SU-DHL-6 (cell line): Measurements from ENCODE around the gene KICS2.
A peak's percentile ranks its signal among the peaks of the same experiment; 100 is the strongest.

Experiments
- H2AFZ ChIP-seq: fragments of 200-600 bp; sonication (generic); 2 replicates; pipeline ENCODE4 v1.6.1; 2014; ENCODE audit warnings: low read depth, mild to moderate bottlenecking, moderate library complexity, mixed read lengths, antibody characterized with exemption, low read length; ENCODE audit not compliant: severe bottlenecking
- H3F3A ChIP-seq: fragments of 200-600 bp; shearing (Covaris generic); 2 replicates; pipeline ENCODE4 v1.6.0; 2016; ENCODE audit warnings: antibody characterized with exemption, mild to moderate bottlenecking; ENCODE audit not compliant: insufficient read depth
- H3K27ac ChIP-seq: fragments of 200-600 bp; sonication (generic); 2 replicates; pipeline ENCODE4 v1.5.1; 2016; ENCODE audit warnings: low read depth, mild to moderate bottlenecking, low read length, moderate library complexity, mixed read lengths
- H3K27me3 ChIP-seq: fragments of 200-600 bp; sonication (generic), shearing (Covaris generic); 2 replicates; pipeline ENCODE4 v1.6.0; 2014; ENCODE audit warnings: mild to moderate bottlenecking, low read length
- H3K36me3 ChIP-seq: fragments of 200-600 bp; sonication (generic); 2 replicates; pipeline ENCODE4 v1.6.1; 2014; ENCODE audit warnings: mild to moderate bottlenecking, low read length, mixed read lengths
- H3K4me2 ChIP-seq: fragments of 300-600, 200-600 bp; shearing (Covaris generic), sonication (generic); 2 replicates; pipeline ENCODE4 v1.6.0; 2014; ENCODE audit warnings: low read length, low read depth, mild to moderate bottlenecking; ENCODE audit not compliant: poor library complexity, severe bottlenecking
- H3K4me3 ChIP-seq: fragments of 200-600 bp; sonication (generic); 2 replicates; pipeline ENCODE4 v1.5.1; 2014; ENCODE audit warnings: antibody characterized with exemption, low read length, mild to moderate bottlenecking, mixed read lengths; ENCODE audit not compliant: insufficient read depth, poor library complexity, severe bottlenecking
- H3K79me2 ChIP-seq: fragments of 200-600 bp; sonication (generic); 2 replicates; pipeline ENCODE4 v1.6.1; 2014; ENCODE audit warnings: mild to moderate bottlenecking, low read length, moderate library complexity; ENCODE audit not compliant: insufficient read depth
- H3K9ac ChIP-seq: fragments of 200-600 bp; sonication (generic); 2 replicates; pipeline ENCODE4 v1.7.0; 2014; ENCODE audit warnings: mild to moderate bottlenecking, low read length
- H3K9me2 ChIP-seq: fragments of 200-600 bp; sonication (generic); replicated peaks from 2 replicates; pipeline ENCODE4 v1.6.1; 2014; ENCODE audit warnings: low read length; ENCODE audit not compliant: insufficient read depth
- H3K9me3 ChIP-seq: fragments of 200-600 bp; sonication (generic); 2 replicates; pipeline ENCODE4 v1.6.1; 2014; ENCODE audit warnings: low read length, mixed read lengths; ENCODE audit not compliant: insufficient read depth
- H4K20me1 ChIP-seq: fragments of 200-600 bp; sonication (generic); 2 replicates; pipeline ENCODE4 v1.6.1; 2014; ENCODE audit warnings: low read depth, mild to moderate bottlenecking, antibody characterized with exemption, low read length, moderate library complexity, mixed read lengths
- CTCF ChIP-seq: fragments of 200-600 bp; sonication (generic); IDR thresholded peaks from one replicate; pipeline ENCODE4 v1.5.1; 2017; ENCODE audit warnings: antibody characterized with exemption, mild to moderate bottlenecking, low read length, moderate library complexity; ENCODE audit not compliant: insufficient read depth, poor library complexity, severe bottlenecking
- EZH2phosphoT487 ChIP-seq: fragments of 200-600 bp; sonication (generic), shearing (Covaris generic); conservative IDR thresholded peaks from 2 replicates; pipeline ENCODE4 v1.6.1; 2018; ENCODE audit warnings: mild to moderate bottlenecking, antibody characterized with exemption, low read length, moderate library complexity, mixed read lengths

Gene KICS2

GRCh38 chr12:64222009-64222765 lies at the start of gene KICS2:
TSS of gene KICS2 (minus strand) at chr12:64222296. CDS start at chr12:64222237, 59 bp downstream.
- H4K20me1 ChIP-seq: no peaks in the 10 kb centered on the region
- no peaks in the 10 kb centered on the region for H3K9me3 ChIP-seq
- peak within 1 kb of the TSS; percentile 86 for H3K4me2 ChIP-seq
- no peaks in the 10 kb centered on the region for H3K27me3 ChIP-seq
- H2AFZ ChIP-seq: peak within 1 kb of the TSS; percentile 80
- peak within 1 kb of the TSS; percentile 65 for H3K9ac ChIP-seq
- H3K27ac ChIP-seq: no peak within 1 kb of the TSS; the same call in 1 of the 2 replicates
- no peaks in the 10 kb centered on the region for H3K36me3 ChIP-seq
- peak within 1 kb of the TSS; percentile 79 for H3K4me3 ChIP-seq
- H3K79me2 ChIP-seq: peaks cover 16% of the 10 kb centered on the region; the same call in 1 of the 2 replicates
- no peaks in the 10 kb centered on the region for H3K9me2 ChIP-seq
- no peaks in the 10 kb centered on the region for H3F3A ChIP-seq
- TF ChIP-seq CTCF (no peak), EZH2phosphoT487 (no peak)

- H4K20me1 ChIP-seq: no peaks in the 10 kb centered on the region
- no peak overlapping the region for H3K4me3 ChIP-seq
- no peaks in the 10 kb centered on the region for H3K27me3 ChIP-seq
- TF ChIP-seq EZH2phosphoT487: no peak
- no peak for TF ChIP-seq CTCF
- H2AFZ ChIP-seq: no peak overlapping the region
- no peak overlapping the region for H3K27ac ChIP-seq
- no peak overlapping the region for H3K9ac ChIP-seq
- H3K9me3 ChIP-seq: no peaks in the 10 kb centered on the region
- no peaks in the 10 kb centered on the region for H3K36me3 ChIP-seq
- no peaks in the 10 kb centered on the region for H3K9me2 ChIP-seq
- no peaks in the 10 kb centered on the region for H3K79me2 ChIP-seq
- H3F3A ChIP-seq: no peaks in the 10 kb centered on the region
- H3K4me2 ChIP-seq: no peak overlapping the region
These were observed 48.3 kb upstream of the KICS2 start for GRCh38 chr12:64270411-64270810.

GRCh38 chr12:64269161-64269560 lies 47.1 kb upstream of the KICS2 start:
- Histone ChIP-seq H3K4me2 (no peak overlapping the region), H3K9me3 (no peaks in the 10 kb centered on the region), H2AFZ (no peak overlapping the region), H3K36me3 (no peaks in the 10 kb centered on the region), H4K20me1 (no peaks in the 10 kb centered on the region), H3F3A (no peaks in the 10 kb centered on the region), H3K27ac (no peak overlapping the region), H3K4me3 (no peak overlapping the region), H3K9ac (no peak overlapping the region), H3K27me3 (no peaks in the 10 kb centered on the region), H3K79me2 (no peaks in the 10 kb centered on the region), H3K9me2 (no peaks in the 10 kb centered on the region)
- no peak for TF ChIP-seq CTCF
- no peak for TF ChIP-seq EZH2phosphoT487
